ENCODE measurements around the gene USP33. TPM values are rescaled to one million over a fixed set of nuclear protein-coding genes. Genes with fewer than 3 reads are reported as not detected.

USP33 gene
- total and polyA plus RNA-seq, 2 of the 8 experiments (the other 6 are each of a cell fraction or from before 2014, with no cell fraction given), result 20.0 to 55.5 TPM

GRCh38 chr1:77678660-77679610 lies 80.7 kb downstream of the USP33 start:
- Histone ChIP-seq H3K4me3 (ENCODE audit: extremely low read depth in 1 of 4, insufficient read depth in 2 of 4, low read depth in 3 of 4, low read length in 4 of 4) (no peak overlapping the region), H3K36me3 (ENCODE audit: control insufficient read depth in 2 of 4, insufficient read depth in 4 of 4, low read length in 3 of 4) (no peaks in the 10 kb centered on the region; a peak in 1 of 8 replicates), H3K27ac (ENCODE audit: low read depth, low read length) (no peak overlapping the region), H2BK20ac (ENCODE audit: low read length) (no peak overlapping the region), H2AK5ac (ENCODE audit: low read depth, low read length) (no peak overlapping the region), H4K20me1 (replicated peaks in 1 of 2; ENCODE audit: control insufficient read depth in 1 of 2, insufficient read depth in 2 of 2, low read length in 2 of 2) (peaks cover 4 to 6% of the 10 kb centered on the region in 2 experiments), H3K79me1 (ENCODE audit: low read depth, low read length) (no peaks in the 10 kb centered on the region; the same call in none of the 2 replicates), H4K8ac (ENCODE audit: extremely low read depth, insufficient read depth, low read length) (no peak overlapping the region), H2BK5ac (ENCODE audit: low read depth, low read length) (no peak overlapping the region), H3K14ac (ENCODE audit: insufficient read length) (no peak overlapping the region), H2AFZ (ENCODE audit: low read length) (no peak overlapping the region), H4K91ac (replicated peaks; ENCODE audit: insufficient read length, low read length) (no peak overlapping the region), H3K4me2 (ENCODE audit: insufficient read depth in 1 of 2, low read depth in 2 of 2, low read length in 2 of 2) (no peak overlapping the region), H3K9ac (replicated peaks in 1 of 4; ENCODE audit: extremely low read depth in 1 of 4, low read depth in 3 of 4, low read length in 3 of 4) (no peak overlapping the region), H3K27me3 (replicated peaks in 1 of 4; ENCODE audit: control insufficient read depth in 3 of 4, extremely low read depth in 1 of 4, insufficient read depth in 3 of 4, low read length in 3 of 4) (no peaks in the 10 kb centered on the region), H2BK15ac (ENCODE audit: low read length) (no peak overlapping the region), H3K56ac (replicated peaks; ENCODE audit: insufficient read length, low read depth, low read length) (no peak overlapping the region), H3K4me1 (replicated peaks in 1 of 4; ENCODE audit: control insufficient read depth in 3 of 4, insufficient read depth in 4 of 4, low read length in 3 of 4) (peaks cover 0 to 2% (median 0%) of the 10 kb centered on the region in 4 experiments; a peak in 3 of 7 replicates), H2BK120ac (replicated peaks; ENCODE audit: low read depth, low read length) (no peak overlapping the region), H2BK12ac (ENCODE audit: low read depth, low read length) (no peak overlapping the region), H3K4ac (replicated peaks; ENCODE audit: insufficient read length, low read depth, low read length) (no peak overlapping the region), H3K23ac (ENCODE audit: insufficient read length) (no peak overlapping the region), H3K18ac (ENCODE audit: extremely low read depth, low read length) (no peak overlapping the region), H4K5ac (ENCODE audit: insufficient read length, low read depth, low read length) (no peak overlapping the region), H3K79me2 (ENCODE audit: control insufficient read depth in 1 of 2, insufficient read depth in 2 of 2, low read length in 2 of 2) (peaks cover 18 to 84% of the 10 kb centered on the region in 2 experiments), H3K23me2 (ENCODE audit: low read depth, low read length) (peaks cover 4% of the 10 kb centered on the region), H3K9me3 (ENCODE audit: insufficient read depth in 2 of 2, low read depth in 1 of 2, low read length in 1 of 2) (no peaks in the 10 kb centered on the region)
- DNase-seq (ENCODE audit: low read depth in 1 of 2, low spot score in 2 of 2) (no peak), FAIRE-seq (no peak)
- ChIA-PET CTCF (ENCODE audit: partially characterized antibody) (no interaction called here), POLR2A (ENCODE audit: partially characterized antibody) (interaction anchor here (1.6 kb wide), 1 partner anchor 8 kb away, joined by 7 read pairs; no protein-coding TSS in a partner anchor)
- 89% methylated on average over 5 of the region's 5 CpGs; no CpG with 5 or more reads in 1 of the 2 experiments for WGBS, 2 experiments (ENCODE audit: extremely low coverage in 1 of 2, insufficient coverage in 1 of 2, insufficient read length in 1 of 2, insufficient replicate concordance in 2 of 2, low coverage in 1 of 2, low lambda C conversion rate in 2 of 2, missing lambda C conversion rate in 1 of 2)
- TF ChIP-seq CBX8 (IDR thresholded peaks at IDR 0.05; ENCODE audit: borderline replicate concordance, low read depth, low read length), result no peak
- TF ChIP-seq TAF7 (optimal IDR thresholded peaks at IDR 0.05; ENCODE audit: borderline replicate concordance, low read depth, low read length), result no peak
- TF ChIP-seq USF2 (IDR thresholded peaks at IDR 0.05; ENCODE audit: low read length), result no peak
- no peak for TF ChIP-seq TCF12 (IDR thresholded peaks at IDR 0.05; ENCODE audit: low read depth, low read length)
- TF ChIP-seq CREB1 (IDR thresholded peaks at IDR 0.05), result no peak
- no peak for TF ChIP-seq CTCF (IDR thresholded peaks at IDR 0.05; ENCODE audit: control extremely low read depth in 1 of 3, insufficient read depth in 1 of 3, low read depth in 1 of 3, low read length in 3 of 3)
- no peak for TF ChIP-seq HDAC6 (IDR thresholded peaks at IDR 0.05; ENCODE audit: low read depth, low read length)

Data from H1 (cell line).